Vagina (tissue), 2 donors: ENCODE results near the gene CCDC141. TPM values are rescaled to one million over a fixed set of nuclear protein-coding genes. Genes with fewer than 3 reads are reported as not detected.
"Not testable (repeated sequence)": the region's sequence is repeated elsewhere in the genome, so short reads cannot be mapped to it uniquely, and the experiment has no call there.

Source experiments
- DNase-seq, 2 donors: peaks; one replicate each; pipeline ENCODE4 v3.0.0-alpha.2; 2017; ENCODE audit errors: extremely low spot score in 2 of 2
- H3K27ac ChIP-seq: fragments of 200-600 bp; sonication (generic); one replicate; pipeline ENCODE4 v1.5.1; 2019
- H3K27me3 ChIP-seq: fragments of 200-600 bp; sonication (generic); one replicate; pipeline ENCODE4 v1.5.1; 2019
- H3K36me3 ChIP-seq, 2 donors: fragments of 200-600 bp; sonication (generic); one replicate each; pipeline ENCODE4 v1.5.1; 2017 to 2019
- H3K4me1 ChIP-seq: fragments of 200-600 bp; sonication (generic); one replicate; pipeline ENCODE4 v1.5.1; 2019
- H3K4me3 ChIP-seq, 2 donors: fragments of 200-600 bp; sonication (generic); 1 replicate in 1 of 2; 2 replicates in 1 of 2; pipeline ENCODE4 v1.5.1; 2016 to 2019
- H3K9me3 ChIP-seq: fragments of 200-600 bp; sonication (generic); one replicate; pipeline ENCODE4 v1.5.1; 2019
- POLR2A ChIP-seq, 2 donors: fragments of 450-650 bp; IDR thresholded peaks; one replicate each; pipeline ENCODE4 v1.6.1; 2017; ENCODE audit warnings: antibody characterized with exemption in 2 of 2, mild to moderate bottlenecking in 2 of 2, moderate library complexity in 2 of 2
- POLR2AphosphoS5 ChIP-seq, 2 donors: sonication (generic); formaldehyde crosslinking; IDR thresholded peaks; one replicate each; pipeline ENCODE4 v1.9.0; 2017; ENCODE audit warnings: antibody characterized with exemption in 2 of 2, mild to moderate bottlenecking in 2 of 2, low read depth in 1 of 2; ENCODE audit not compliant: insufficient read depth in 1 of 2
- intact Hi-C: fragments of 100-400 bp; cut with DNase I; formaldehyde crosslinking; loops from one replicate; pipeline ENCODE4 v1.15.1; 2023
- total RNA-seq: library from RNA; depleted of rRNA; stranded (reverse); fragments of >200 nt; gene quantifications from one replicate; pipeline ENCODE4 v1.2.3, GENCODE V29; 2016
- TF ChIP-seq, protein P1 (sequence below), 3 experiments: fragments of 450-650 bp in 2 of 3; fragments of 200-600 bp in 1 of 3; sonication (generic) in 1 of 3; IDR thresholded peaks; one replicate each; pipeline ENCODE4 v1.5.1; 2017 to 2019; ENCODE audit warnings: antibody characterized with exemption in 3 of 3, mild to moderate bottlenecking in 2 of 3, moderate library complexity in 2 of 3

The CCDC141 gene
- total RNA-seq, 1 donor from 2014 or later = 2.0 TPM

DNA sequence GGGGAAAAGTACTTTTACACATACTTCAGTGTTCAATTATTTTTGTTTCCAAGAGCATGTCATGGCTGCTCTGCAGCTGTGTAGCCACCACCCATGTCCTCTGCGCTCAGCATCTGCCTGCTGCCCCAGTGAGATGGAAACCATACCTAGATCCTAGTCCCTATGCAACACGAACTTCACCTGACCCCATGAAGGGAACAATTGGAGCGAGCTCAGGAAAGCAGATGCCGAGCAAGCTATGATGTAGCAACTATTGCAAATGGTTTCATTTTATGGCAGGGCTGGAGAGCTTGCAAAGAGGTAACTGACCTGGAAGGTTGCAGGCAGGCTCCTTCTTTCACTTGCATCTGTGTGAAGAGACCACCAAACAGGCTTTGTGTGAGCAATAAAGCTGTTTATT, 1.3 kb upstream of the CCDC141 start:
- intact Hi-C loops = no loop called here
- no peak overlapping the region for H3K4me3 ChIP-seq

DNA sequence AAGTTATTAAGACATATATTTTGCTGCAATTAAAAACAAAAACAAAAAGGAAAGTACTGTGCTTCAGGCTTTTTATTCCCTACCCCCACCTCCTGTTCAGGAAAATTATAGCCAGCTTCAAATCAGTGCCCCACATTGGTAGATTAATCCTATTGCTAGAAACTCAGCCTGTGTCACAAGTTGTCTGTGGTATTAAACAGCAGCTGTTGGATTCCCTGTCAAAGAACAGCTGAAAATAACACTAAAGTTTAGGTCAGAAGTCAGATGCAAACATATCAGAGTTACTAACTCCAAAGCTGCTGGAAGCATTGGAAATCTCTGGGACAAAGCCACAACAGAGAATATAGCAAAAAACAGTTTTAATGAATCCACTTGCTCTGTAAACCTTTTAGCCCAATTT, 818 bp upstream of the CCDC141 start:
- H3K9me3 ChIP-seq = no peaks in the 10 kb centered on the region
- no peak for TF ChIP-seq POLR2A (IDR thresholded peaks at IDR 0.05)
- no peak for DNase-seq
- intact Hi-C loops = no loop called here
- H3K27me3 ChIP-seq = no peaks in the 10 kb centered on the region
- no peak overlapping the region for H3K27ac ChIP-seq
- no peaks in the 10 kb centered on the region for H3K4me1 ChIP-seq
- H3K36me3 ChIP-seq = no peaks in the 10 kb centered on the region
- no peak overlapping the region for H3K4me3 ChIP-seq

More for the DNA sequence above, 1.3 kb upstream of the CCDC141 start:
- Histone ChIP-seq H3K36me3 (no peaks in the 10 kb centered on the region), H3K27me3 (no peaks in the 10 kb centered on the region), H3K4me1 (no peaks in the 10 kb centered on the region), H3K27ac (no peak overlapping the region), H3K9me3 (no peaks in the 10 kb centered on the region)
- TF ChIP-seq, protein P1, sequence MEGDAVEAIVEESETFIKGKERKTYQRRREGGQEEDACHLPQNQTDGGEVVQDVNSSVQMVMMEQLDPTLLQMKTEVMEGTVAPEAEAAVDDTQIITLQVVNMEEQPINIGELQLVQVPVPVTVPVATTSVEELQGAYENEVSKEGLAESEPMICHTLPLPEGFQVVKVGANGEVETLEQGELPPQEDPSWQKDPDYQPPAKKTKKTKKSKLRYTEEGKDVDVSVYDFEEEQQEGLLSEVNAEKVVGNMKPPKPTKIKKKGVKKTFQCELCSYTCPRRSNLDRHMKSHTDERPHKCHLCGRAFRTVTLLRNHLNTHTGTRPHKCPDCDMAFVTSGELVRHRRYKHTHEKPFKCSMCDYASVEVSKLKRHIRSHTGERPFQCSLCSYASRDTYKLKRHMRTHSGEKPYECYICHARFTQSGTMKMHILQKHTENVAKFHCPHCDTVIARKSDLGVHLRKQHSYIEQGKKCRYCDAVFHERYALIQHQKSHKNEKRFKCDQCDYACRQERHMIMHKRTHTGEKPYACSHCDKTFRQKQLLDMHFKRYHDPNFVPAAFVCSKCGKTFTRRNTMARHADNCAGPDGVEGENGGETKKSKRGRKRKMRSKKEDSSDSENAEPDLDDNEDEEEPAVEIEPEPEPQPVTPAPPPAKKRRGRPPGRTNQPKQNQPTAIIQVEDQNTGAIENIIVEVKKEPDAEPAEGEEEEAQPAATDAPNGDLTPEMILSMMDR (IDR thresholded peaks at IDR 0.05) = no peak
- TF ChIP-seq POLR2AphosphoS5 (IDR thresholded peaks at IDR 0.05; ENCODE audit: insufficient read depth in 1 of 2, low read depth in 1 of 2) (no peak), POLR2A (IDR thresholded peaks at IDR 0.05) (no peak)
- no peak for DNase-seq

DNA sequence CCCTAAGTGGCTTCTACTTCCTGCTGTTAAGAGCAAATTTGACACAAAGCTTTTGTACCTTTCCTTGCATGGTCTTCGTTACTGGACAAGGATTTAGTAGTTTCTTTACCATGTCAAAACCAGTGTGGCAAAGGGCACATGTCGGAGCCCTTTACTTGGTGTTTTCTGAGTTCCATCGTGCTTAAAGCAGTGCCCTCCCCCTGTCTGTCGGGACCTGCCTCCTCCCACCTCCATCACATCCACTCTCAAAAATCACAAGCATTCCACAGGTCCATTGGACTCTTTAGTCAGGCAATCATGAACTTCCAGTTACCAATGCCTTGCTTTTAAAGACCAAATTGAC, 763 bp downstream of the CCDC141 start:
- DNase-seq = no peak
- no peak overlapping the region for H3K27ac ChIP-seq
- H3K27me3 ChIP-seq = no peaks in the 10 kb centered on the region
- no peak overlapping the region for H3K4me3 ChIP-seq
- intact Hi-C loops = no loop called here
- no peaks in the 10 kb centered on the region for H3K36me3 ChIP-seq
- H3K9me3 ChIP-seq = no peaks in the 10 kb centered on the region
- TF ChIP-seq POLR2AphosphoS5 (IDR thresholded peaks at IDR 0.05; ENCODE audit: insufficient read depth in 1 of 2, low read depth in 1 of 2) = no peak
- TF ChIP-seq, protein P1 (IDR thresholded peaks at IDR 0.05) = no peak
- TF ChIP-seq POLR2A (IDR thresholded peaks at IDR 0.05) = no peak
- H3K4me1 ChIP-seq = no peaks in the 10 kb centered on the region

DNA sequence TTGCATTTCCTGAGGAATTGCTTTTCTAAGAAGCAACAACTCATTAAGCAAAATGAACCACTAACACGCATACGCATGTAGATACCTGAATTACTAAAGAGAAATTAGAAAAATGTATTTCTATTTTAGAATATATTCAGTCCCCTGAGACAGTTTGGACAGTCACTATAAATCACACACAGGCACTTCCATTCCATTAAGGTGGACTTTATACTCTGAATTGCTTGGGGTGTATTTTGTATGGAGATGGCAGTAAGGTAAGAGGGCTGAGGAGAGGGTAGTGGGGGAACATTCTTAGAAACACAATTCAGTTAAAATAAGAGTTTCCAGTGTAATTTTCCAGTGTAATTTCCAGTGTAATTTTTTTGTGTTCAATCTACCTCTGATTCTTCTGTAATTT, 1.8 kb downstream of the CCDC141 start:
- Histone ChIP-seq H3K27ac (no peak overlapping the region), H3K4me3 (no peak overlapping the region), H3K27me3 (no peaks in the 10 kb centered on the region), H3K36me3 (no peaks in the 10 kb centered on the region), H3K9me3 (no peaks in the 10 kb centered on the region), H3K4me1 (no peaks in the 10 kb centered on the region)
- intact Hi-C loops = no loop called here
- TF ChIP-seq POLR2AphosphoS5 (IDR thresholded peaks at IDR 0.05; ENCODE audit: insufficient read depth in 1 of 2, low read depth in 1 of 2) (no peak), POLR2A (IDR thresholded peaks at IDR 0.05) (no peak)
- TF ChIP-seq, protein P1 (IDR thresholded peaks at IDR 0.05) = no peak
- no peak for DNase-seq

DNA sequence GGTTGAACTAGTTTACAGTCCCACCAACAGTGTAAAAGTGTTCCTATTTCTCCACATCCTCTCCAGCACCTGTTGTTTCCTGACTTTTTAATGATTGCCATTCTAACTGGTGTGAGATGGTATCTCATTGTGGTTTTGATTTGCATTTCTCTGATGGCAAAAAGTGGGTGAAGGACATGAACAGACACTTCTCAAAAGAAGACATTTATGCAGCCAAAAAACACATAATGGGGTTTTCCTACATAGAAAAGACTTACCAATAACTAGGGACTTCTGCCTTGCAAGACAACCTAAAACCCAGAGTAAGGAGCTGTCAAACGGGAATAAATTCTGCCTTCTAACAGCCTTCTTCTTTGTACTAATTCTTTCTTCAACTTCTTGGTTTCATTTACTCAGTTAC, 4.3 kb downstream of the CCDC141 start:
- H3K36me3 ChIP-seq, H3K4me3 ChIP-seq, H3K27ac ChIP-seq, DNase-seq, H3K27me3 ChIP-seq, H3K9me3 ChIP-seq, H3K4me1 ChIP-seq, intact Hi-C loops: not testable (repeated sequence)

DNA sequence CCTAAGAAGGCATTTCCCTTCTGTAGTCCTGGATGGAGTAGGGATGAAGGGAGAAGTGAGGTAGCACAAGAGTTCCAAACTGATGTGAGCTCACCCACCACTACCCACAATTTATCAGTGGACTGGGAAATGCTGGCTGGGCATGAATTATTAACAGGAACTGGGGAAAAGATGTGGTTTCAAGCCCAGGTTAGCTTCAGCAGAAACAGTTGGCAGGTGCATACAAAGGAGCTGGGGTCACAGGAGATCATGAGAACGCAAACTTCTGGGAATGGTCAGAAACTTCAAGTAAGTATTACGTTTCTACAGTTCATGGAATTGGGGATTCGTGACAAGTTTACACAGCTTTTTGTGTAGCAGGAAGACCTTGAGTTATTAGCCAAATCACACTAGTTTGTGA, 5.4 kb downstream of the CCDC141 start:
- Histone ChIP-seq H3K27me3 (no peaks in the 10 kb centered on the region), H3K36me3 (no peaks in the 10 kb centered on the region), H3K4me1 (no peaks in the 10 kb centered on the region), H3K27ac (no peak overlapping the region), H3K4me3 (no peak overlapping the region), H3K9me3 (no peaks in the 10 kb centered on the region)
- no peak for DNase-seq
- intact Hi-C loops = no loop called here
- TF ChIP-seq POLR2AphosphoS5 (IDR thresholded peaks at IDR 0.05; ENCODE audit: insufficient read depth in 1 of 2, low read depth in 1 of 2) (no peak), POLR2A (IDR thresholded peaks at IDR 0.05) (no peak)
- TF ChIP-seq, protein P1 (IDR thresholded peaks at IDR 0.05) = no peak
